OCI-LY3 (cell line): ENCODE results near the gene ATRX.

Experiments
- H2AFZ ChIP-seq: fragments of 200-600, 300-600 bp; shearing (Covaris generic); 2 replicates; pipeline ENCODE4 v1.6.0; 2014; ENCODE audit warnings: antibody characterized with exemption, low read depth, low read length
- H3K27ac ChIP-seq: fragments of 200-600, 300-600 bp; sonication (generic); 2 replicates; pipeline ENCODE4 v1.5.1; 2014; ENCODE audit warnings: mild to moderate bottlenecking, low read length, moderate library complexity, mixed read lengths
- H3K27me3 ChIP-seq: fragments of 200-600, 300-600 bp; sonication (generic); 2 replicates; pipeline ENCODE4 v1.6.1; 2014; ENCODE audit warnings: low read depth, low read length, mixed read lengths
- H3K36me3 ChIP-seq: fragments of 200-600, 300-600 bp; sonication (generic); replicated peaks from 2 replicates; pipeline ENCODE3; 2014; ENCODE audit warnings: low read depth, low read length, mixed read lengths
- H3K4me1 ChIP-seq: fragments of 300-600, 200-600 bp; sonication (generic); 2 replicates; pipeline ENCODE4 v1.6.1; 2014; ENCODE audit warnings: low read length, mixed read lengths
- H3K4me2 ChIP-seq: fragments of 200-600, 300-600 bp; sonication (generic); 2 replicates; pipeline ENCODE4 v1.6.1; 2014; ENCODE audit warnings: low read length, mixed read lengths
- H3K4me3 ChIP-seq: fragments of 300-600, 200-600 bp; sonication (generic); 2 replicates; pipeline ENCODE4 v1.5.1; 2014; ENCODE audit warnings: antibody characterized with exemption, mild to moderate bottlenecking, low read length, moderate library complexity
- H3K79me2 ChIP-seq: fragments of 300-600, 200-600 bp; shearing (Covaris generic); 2 replicates; pipeline ENCODE4 v1.6.1; 2014; ENCODE audit warnings: mild to moderate bottlenecking, low read length, mixed read lengths
- H3K9ac ChIP-seq: fragments of 300-600, 200-600 bp; shearing (Covaris generic); 2 replicates; pipeline ENCODE4 v1.6.0; 2014; ENCODE audit warnings: mild to moderate bottlenecking, low read length, moderate library complexity
- H3K9me3 ChIP-seq: fragments of 200-600, 300-600 bp; shearing (Covaris generic); 2 replicates; pipeline ENCODE4 v1.6.1; 2014; ENCODE audit warnings: low read length, mixed read lengths; ENCODE audit not compliant: insufficient read depth
- H4K20me1 ChIP-seq: fragments of 200-600, 300-600 bp; sonication (generic); 2 replicates; pipeline ENCODE4 v1.6.1; 2016; ENCODE audit warnings: low read length, mixed read lengths; ENCODE audit not compliant: insufficient read depth
- EZH2phosphoT487 ChIP-seq: fragments of 200-600 bp; shearing (Covaris generic); IDR thresholded peaks from 2 replicates; pipeline ENCODE4 v1.6.1; 2018; ENCODE audit warnings: antibody characterized with exemption, mixed run types, low read depth
- TF ChIP-seq, protein P1 (sequence below): fragments of 200-600, 300-600 bp; sonication (generic); IDR thresholded peaks from 2 replicates; pipeline ENCODE4 v1.5.1; 2014; ENCODE audit warnings: antibody characterized with exemption, low read length, low read depth

ATRX gene

DNA sequence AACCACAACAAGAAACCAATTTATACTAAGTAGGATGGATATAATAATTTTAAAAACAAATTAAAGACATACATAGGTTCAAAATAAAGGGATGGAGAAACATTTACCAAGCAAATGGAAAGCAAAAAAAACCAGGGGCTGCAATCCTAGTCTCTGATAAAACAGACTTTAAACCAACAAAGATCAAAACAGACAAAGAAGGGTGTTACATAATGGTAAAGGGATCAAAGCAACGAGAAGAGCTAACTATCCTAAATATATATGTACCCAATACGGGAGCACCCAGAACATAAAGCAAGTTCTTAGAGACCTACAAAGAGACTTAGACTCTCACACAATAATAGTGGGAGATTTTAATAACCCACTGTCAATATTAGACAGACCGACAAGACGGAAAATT lies 66.6 kb downstream of the ATRX start:
- H3K4me1 ChIP-seq = no peaks in the 10 kb centered on the region
- no peak overlapping the region for H3K9ac ChIP-seq
- TF ChIP-seq, protein P1, sequence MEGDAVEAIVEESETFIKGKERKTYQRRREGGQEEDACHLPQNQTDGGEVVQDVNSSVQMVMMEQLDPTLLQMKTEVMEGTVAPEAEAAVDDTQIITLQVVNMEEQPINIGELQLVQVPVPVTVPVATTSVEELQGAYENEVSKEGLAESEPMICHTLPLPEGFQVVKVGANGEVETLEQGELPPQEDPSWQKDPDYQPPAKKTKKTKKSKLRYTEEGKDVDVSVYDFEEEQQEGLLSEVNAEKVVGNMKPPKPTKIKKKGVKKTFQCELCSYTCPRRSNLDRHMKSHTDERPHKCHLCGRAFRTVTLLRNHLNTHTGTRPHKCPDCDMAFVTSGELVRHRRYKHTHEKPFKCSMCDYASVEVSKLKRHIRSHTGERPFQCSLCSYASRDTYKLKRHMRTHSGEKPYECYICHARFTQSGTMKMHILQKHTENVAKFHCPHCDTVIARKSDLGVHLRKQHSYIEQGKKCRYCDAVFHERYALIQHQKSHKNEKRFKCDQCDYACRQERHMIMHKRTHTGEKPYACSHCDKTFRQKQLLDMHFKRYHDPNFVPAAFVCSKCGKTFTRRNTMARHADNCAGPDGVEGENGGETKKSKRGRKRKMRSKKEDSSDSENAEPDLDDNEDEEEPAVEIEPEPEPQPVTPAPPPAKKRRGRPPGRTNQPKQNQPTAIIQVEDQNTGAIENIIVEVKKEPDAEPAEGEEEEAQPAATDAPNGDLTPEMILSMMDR = no peak
- no peak for TF ChIP-seq EZH2phosphoT487
- no peak overlapping the region for H3K27ac ChIP-seq
- H2AFZ ChIP-seq = no peak overlapping the region
- peaks cover 6% of the 10 kb centered on the region for H3K36me3 ChIP-seq
- H3K4me2 ChIP-seq = no peak overlapping the region
- H3K79me2 ChIP-seq = peaks cover 87% of the 10 kb centered on the region
- H3K9me3 ChIP-seq = no peaks in the 10 kb centered on the region
- no peaks in the 10 kb centered on the region for H3K27me3 ChIP-seq
- peaks cover 50% of the 10 kb centered on the region for H4K20me1 ChIP-seq
- H3K4me3 ChIP-seq = no peak overlapping the region

DNA sequence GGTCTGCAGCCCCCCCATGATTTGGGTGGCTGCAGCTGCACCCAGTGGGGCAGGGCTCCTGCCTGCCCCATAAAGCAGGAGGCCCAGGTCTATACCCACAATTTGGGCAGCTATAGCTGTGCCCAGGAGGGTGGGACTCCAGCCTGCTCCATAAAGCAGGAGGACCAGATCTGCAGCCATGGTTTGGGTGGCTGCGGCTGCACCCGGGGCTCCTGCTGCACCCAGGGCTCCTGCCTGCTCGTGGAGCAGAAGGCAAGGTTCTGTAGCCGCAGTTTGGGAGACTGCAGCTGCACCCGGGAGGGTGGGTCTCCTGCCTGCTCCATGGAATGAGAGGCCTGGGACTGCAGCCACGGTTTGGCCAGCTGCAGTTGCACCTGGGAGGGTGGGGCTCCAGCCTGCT lies 81.1 kb downstream of the ATRX start:
- no peak overlapping the region for H3K4me2 ChIP-seq
- H4K20me1 ChIP-seq = peaks cover 18% of the 10 kb centered on the region
- H2AFZ ChIP-seq = no peak overlapping the region
- no peaks in the 10 kb centered on the region for H3K27me3 ChIP-seq
- no peaks in the 10 kb centered on the region for H3K9me3 ChIP-seq
- no peak overlapping the region for H3K27ac ChIP-seq
- TF ChIP-seq EZH2phosphoT487 = no peak
- TF ChIP-seq, protein P1 = no peak
- H3K9ac ChIP-seq = no peak overlapping the region
- H3K36me3 ChIP-seq = peaks cover 23% of the 10 kb centered on the region
- H3K4me1 ChIP-seq = 0 out of 2 replicates have a peak, but pooled peaks cover 4% of the 10 kb centered on the region
- peaks cover 81% of the 10 kb centered on the region for H3K79me2 ChIP-seq
- H3K4me3 ChIP-seq = no peak overlapping the region

DNA sequence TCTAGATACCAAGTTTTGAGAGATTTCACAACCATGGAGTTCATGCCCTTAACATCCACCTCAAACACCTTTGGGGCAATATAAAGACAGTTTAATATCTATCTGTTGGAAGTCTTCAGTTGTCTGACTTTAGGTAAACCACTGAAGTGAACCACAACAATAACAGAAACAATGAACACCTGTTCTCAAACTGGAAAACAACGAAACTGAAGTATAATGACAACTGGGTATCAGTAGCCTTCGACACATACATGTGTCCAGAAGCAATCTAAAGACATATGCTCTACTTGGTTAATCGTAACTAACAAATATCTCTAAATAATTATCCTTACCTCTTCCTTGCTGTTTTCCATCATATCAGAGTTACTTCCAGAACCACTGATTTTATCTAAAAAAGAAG lies 87.8 kb downstream of the ATRX start:
- H4K20me1 ChIP-seq = peaks cover 28% of the 10 kb centered on the region
- H3K4me3 ChIP-seq = no peak overlapping the region
- H3K79me2 ChIP-seq = peaks cover 61% of the 10 kb centered on the region
- H3K27me3 ChIP-seq = no peaks in the 10 kb centered on the region
- TF ChIP-seq, protein P1 = no peak
- TF ChIP-seq EZH2phosphoT487 = no peak
- peaks cover 10% of the 10 kb centered on the region for H3K36me3 ChIP-seq
- H3K9ac ChIP-seq = no peak overlapping the region
- no peak overlapping the region for H3K4me2 ChIP-seq
- H2AFZ ChIP-seq = no peak overlapping the region
- no peaks in the 10 kb centered on the region for H3K9me3 ChIP-seq
- H3K4me1 ChIP-seq = peaks cover 21% of the 10 kb centered on the region
- no peak overlapping the region for H3K27ac ChIP-seq

DNA sequence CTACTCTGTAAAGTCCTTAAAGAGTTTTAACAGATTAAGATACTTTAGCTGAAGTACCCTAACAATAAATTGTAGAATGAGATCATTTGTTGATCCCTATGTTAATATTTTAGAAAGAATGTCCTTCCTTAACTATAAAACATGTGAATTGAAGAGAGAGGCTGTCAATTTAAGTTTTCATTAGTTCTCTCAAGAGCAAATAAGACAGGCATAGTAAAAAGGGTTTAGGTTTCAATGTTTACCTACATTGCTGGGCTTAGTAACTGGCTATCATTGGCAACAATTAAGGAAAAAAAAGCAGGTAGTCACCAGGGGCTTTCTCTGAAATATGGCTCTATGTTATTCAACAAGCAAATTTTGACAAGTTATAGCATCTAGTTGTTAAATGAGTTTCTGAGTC lies 91.5 kb downstream of the ATRX start:
- Histone ChIP-seq H3K4me2 (peak overlapping the region; percentile 79; the same call in 1 of the 2 replicates), H3K27ac (peak overlapping the region; percentile 78), H4K20me1 (peaks cover 30% of the 10 kb centered on the region), H3K9me3 (no peaks in the 10 kb centered on the region), H3K36me3 (peaks cover 13% of the 10 kb centered on the region), H3K79me2 (peaks cover 55% of the 10 kb centered on the region), H3K9ac (no peak overlapping the region), H3K4me3 (no peak overlapping the region), H3K4me1 (peaks cover 26% of the 10 kb centered on the region), H2AFZ (no peak overlapping the region), H3K27me3 (no peaks in the 10 kb centered on the region)
- TF ChIP-seq EZH2phosphoT487 = no peak
- TF ChIP-seq, protein P1 = no peak
